Loucy (cell line): ENCODE results near the gene RFX3.

Experiments
- CTCF ChIP-seq: fragments of 200-600 bp; sonication (generic); conservative IDR thresholded peaks from 2 replicates; pipeline ENCODE4 v1.5.1; 2014; ENCODE audit warnings: mild to moderate bottlenecking, antibody characterized with exemption, low read length
- EZH2phosphoT487 ChIP-seq: fragments of 200-600 bp; IDR thresholded peaks from 2 replicates; pipeline ENCODE4 v1.6.1; 2018; ENCODE audit warnings: antibody characterized with exemption, mild to moderate bottlenecking, moderate library complexity, borderline replicate concordance

GRCh38 chr9:3514786-3515185 lies 11.0 kb downstream of the RFX3 start:
- TF ChIP-seq CTCF: no peak
- no peak for TF ChIP-seq EZH2phosphoT487
